HepG2 (cell line): ENCODE results near the gene RAB3D. TPM values are rescaled to one million over a fixed set of nuclear protein-coding genes. Genes with fewer than 3 reads are reported as not detected.
A peak's percentile ranks its signal among the peaks of the same experiment; 100 is the strongest.

Experiments
- ATF3 ChIP-seq: sonication (generic); formaldehyde crosslinking; IDR thresholded peaks from 2 replicates; pipeline ENCODE4 v1.4.0; 2020; ENCODE audit warnings: missing genetic modification reagents
- IRX3 ChIP-seq: sonication (generic); formaldehyde crosslinking; IDR thresholded peaks from 2 replicates; pipeline ENCODE4 v1.8.1; 2023; ENCODE audit warnings: mild to moderate bottlenecking, low read depth, missing genetic modification reagents, borderline replicate concordance
- LRRFIP1 ChIP-seq: sonication (generic); formaldehyde crosslinking; conservative IDR thresholded peaks from 2 replicates; pipeline ENCODE4 v1.4.0; 2020; ENCODE audit warnings: missing genetic modification reagents
- NFIC ChIP-seq: IDR thresholded peaks from 2 replicates; pipeline ENCODE4 v1.6.1; 2012; ENCODE audit warnings: mild to moderate bottlenecking, low read length, inconsistent platforms
- NONO ChIP-seq, 2 experiments: fragments of 450-650 bp in 1 of 2; sonication (generic) in 1 of 2; formaldehyde crosslinking in 1 of 2; IDR thresholded peaks in 1 of 2; conservative IDR thresholded peaks in 1 of 2; 2 replicates each; pipeline versions ENCODE4 v1.6.1 to v1.8.0; 2017 to 2022; ENCODE audit warnings: mild to moderate bottlenecking in 1 of 2, missing genetic modification reagents in 1 of 2, moderate library complexity in 1 of 2
- REPIN1 ChIP-seq: sonication (generic); formaldehyde crosslinking; IDR thresholded peaks from 2 replicates; pipeline ENCODE4 v1.8.0; 2022; ENCODE audit warnings: missing genetic modification reagents, low read depth, mild to moderate bottlenecking, borderline replicate concordance
- TBL1XR1 ChIP-seq: fragments of 150-350 bp; IDR thresholded peaks from 2 replicates; pipeline ENCODE4 v1.6.1; 2014; ENCODE audit warnings: borderline replicate concordance, low read length; ENCODE audit not compliant: partially characterized antibody
- ZBTB38 ChIP-seq: sonication (generic); formaldehyde crosslinking; IDR thresholded peaks from 2 replicates; pipeline ENCODE4 v1.5.1; 2020; ENCODE audit warnings: mild to moderate bottlenecking, missing genetic modification reagents
- ZNF558 ChIP-seq: sonication (generic); formaldehyde crosslinking; IDR thresholded peaks from 2 replicates; pipeline ENCODE4 v1.9.0; 2022; ENCODE audit warnings: mild to moderate bottlenecking, missing genetic modification reagents, borderline replicate concordance
- ZNF740 ChIP-seq: sonication (generic); formaldehyde crosslinking; IDR thresholded peaks from 2 replicates; pipeline ENCODE4 v1.4.0; 2020; ENCODE audit warnings: missing genetic modification reagents
- ZSCAN29 ChIP-seq: sonication (generic); formaldehyde crosslinking; conservative IDR thresholded peaks from 2 replicates; pipeline ENCODE4 v1.4.0; 2020; ENCODE audit warnings: mild to moderate bottlenecking, missing genetic modification reagents
- polyA plus RNA-seq, 8 experiments: library from polyadenylated mRNA; depleted of rRNA in 3 of 8; stranded (reverse) in 7 of 8; unstranded in 1 of 8; fragments of >200 nt; fragmentation: Illumina TruSeq in 4 of 8; extraction: Trizol in 4 of 8; gene quantifications; 2 replicates each; pipeline versions ENCODE4 v1.2.1 to v1.2.3, GENCODE V29; 2011 to 2016; ENCODE audit warnings: low read depth in 4 of 8, missing spikeins in 1 of 8, mixed read lengths in 1 of 8; ENCODE audit not compliant: insufficient read depth in 1 of 8
- total RNA-seq, 5 experiments: library from RNA; depleted of rRNA; stranded (reverse); fragments of >200 nt; fragmentation: Illumina TruSeq; extraction: Trizol; gene quantifications; 2 replicates each; pipeline ENCODE4 v1.2.3, GENCODE V29; 2016; ENCODE audit warnings: low read depth in 1 of 5
- TF ChIP-seq, protein P1 (sequence below): sonication (generic); formaldehyde crosslinking; IDR thresholded peaks from 2 replicates; pipeline ENCODE4 v1.5.0; 2020; ENCODE audit warnings: mild to moderate bottlenecking, missing genetic modification reagents, borderline replicate concordance
- TF ChIP-seq, protein P2 (sequence below): sonication (generic); formaldehyde crosslinking; IDR thresholded peaks from 2 replicates; pipeline ENCODE4 v1.5.1; 2020; ENCODE audit warnings: missing genetic modification reagents, mild to moderate bottlenecking, borderline replicate concordance

The RAB3D gene
- total and polyA plus RNA-seq, 2 of the 13 experiments (the other 11 are each of a cell fraction or from before 2014, with no cell fraction given) = 2.0 to 16.1 TPM

DNA sequence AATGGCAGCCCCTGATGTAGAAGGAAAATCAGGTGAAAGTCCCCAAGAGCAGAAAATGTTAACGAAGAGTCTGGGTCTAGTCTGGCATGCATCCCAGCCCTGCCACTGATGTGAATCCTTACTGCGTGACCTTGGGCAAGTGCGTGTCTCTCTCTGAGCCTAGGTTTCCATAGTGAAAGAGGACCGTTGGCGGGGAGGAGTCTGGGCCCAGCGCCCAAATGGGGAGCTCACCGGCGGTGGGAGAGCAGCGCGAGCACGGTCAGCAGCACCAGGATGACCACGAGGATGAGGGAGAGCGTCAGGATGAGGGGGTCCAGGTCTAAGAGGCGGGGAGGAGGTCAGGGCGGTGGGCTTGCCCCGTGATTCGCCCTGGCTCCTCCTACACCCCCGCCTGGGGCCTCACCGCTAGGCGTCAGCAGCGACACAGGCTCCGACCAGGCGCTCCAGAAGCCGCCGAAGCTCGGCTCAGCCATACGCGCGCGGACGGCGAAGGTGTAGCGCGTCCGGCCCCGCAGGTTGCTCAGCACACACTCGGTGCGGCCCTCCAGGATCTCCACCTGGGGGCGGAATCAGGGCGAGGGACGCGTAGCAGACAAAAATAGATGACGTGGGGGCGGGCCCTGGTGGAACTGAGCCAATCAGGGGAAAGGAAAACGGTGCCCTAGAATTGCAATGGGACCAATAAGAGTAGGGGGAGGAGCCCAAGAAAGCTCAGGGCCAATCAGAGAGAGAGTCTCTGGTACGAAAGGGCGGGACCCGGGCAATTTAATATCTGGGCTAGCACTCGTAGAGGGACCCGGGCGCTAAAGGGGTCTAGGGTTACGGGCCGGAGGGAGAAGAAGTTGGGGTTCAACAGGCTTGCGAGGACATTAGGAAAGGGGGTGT, 41.4 kb upstream of the RAB3D start (continued):
- TF ChIP-seq, protein P1, sequence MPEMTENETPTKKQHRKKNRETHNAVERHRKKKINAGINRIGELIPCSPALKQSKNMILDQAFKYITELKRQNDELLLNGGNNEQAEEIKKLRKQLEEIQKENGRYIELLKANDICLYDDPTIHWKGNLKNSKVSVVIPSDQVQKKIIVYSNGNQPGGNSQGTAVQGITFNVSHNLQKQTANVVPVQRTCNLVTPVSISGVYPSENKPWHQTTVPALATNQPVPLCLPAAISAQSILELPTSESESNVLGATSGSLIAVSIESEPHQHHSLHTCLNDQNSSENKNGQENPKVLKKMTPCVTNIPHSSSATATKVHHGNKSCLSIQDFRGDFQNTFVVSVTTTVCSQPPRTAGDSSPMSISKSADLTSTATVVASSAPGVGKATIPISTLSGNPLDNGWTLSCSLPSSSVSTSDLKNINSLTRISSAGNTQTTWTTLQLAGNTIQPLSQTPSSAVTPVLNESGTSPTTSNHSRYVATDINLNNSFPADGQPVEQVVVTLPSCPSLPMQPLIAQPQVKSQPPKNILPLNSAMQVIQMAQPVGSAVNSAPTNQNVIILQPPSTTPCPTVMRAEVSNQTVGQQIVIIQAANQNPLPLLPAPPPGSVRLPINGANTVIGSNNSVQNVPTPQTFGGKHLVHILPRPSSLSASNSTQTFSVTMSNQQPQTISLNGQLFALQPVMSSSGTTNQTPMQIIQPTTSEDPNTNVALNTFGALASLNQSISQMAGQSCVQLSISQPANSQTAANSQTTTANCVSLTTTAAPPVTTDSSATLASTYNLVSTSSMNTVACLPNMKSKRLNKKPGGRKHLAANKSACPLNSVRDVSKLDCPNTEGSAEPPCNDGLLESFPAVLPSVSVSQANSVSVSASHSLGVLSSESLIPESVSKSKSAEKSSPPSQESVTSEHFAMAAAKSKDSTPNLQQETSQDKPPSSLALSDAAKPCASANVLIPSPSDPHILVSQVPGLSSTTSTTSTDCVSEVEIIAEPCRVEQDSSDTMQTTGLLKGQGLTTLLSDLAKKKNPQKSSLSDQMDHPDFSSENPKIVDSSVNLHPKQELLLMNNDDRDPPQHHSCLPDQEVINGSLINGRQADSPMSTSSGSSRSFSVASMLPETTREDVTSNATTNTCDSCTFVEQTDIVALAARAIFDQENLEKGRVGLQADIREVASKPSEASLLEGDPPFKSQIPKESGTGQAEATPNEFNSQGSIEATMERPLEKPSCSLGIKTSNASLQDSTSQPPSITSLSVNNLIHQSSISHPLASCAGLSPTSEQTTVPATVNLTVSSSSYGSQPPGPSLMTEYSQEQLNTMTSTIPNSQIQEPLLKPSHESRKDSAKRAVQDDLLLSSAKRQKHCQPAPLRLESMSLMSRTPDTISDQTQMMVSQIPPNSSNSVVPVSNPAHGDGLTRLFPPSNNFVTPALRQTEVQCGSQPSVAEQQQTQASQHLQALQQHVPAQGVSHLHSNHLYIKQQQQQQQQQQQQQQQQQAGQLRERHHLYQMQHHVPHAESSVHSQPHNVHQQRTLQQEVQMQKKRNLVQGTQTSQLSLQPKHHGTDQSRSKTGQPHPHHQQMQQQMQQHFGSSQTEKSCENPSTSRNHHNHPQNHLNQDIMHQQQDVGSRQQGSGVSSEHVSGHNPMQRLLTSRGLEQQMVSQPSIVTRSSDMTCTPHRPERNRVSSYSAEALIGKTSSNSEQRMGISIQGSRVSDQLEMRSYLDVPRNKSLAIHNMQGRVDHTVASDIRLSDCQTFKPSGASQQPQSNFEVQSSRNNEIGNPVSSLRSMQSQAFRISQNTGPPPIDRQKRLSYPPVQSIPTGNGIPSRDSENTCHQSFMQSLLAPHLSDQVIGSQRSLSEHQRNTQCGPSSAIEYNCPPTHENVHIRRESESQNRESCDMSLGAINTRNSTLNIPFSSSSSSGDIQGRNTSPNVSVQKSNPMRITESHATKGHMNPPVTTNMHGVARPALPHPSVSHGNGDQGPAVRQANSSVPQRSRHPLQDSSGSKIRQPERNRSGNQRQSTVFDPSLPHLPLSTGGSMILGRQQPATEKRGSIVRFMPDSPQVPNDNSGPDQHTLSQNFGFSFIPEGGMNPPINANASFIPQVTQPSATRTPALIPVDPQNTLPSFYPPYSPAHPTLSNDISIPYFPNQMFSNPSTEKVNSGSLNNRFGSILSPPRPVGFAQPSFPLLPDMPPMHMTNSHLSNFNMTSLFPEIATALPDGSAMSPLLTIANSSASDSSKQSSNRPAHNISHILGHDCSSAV = no peak
- TF ChIP-seq IRX3 (no peak), NONO (IDR thresholded peaks at IDR 0.05) (no peak), NONO (CRISPR knock-in tag; conservative IDR thresholded peaks at IDR 0.05) (peak; percentile 78; the same call in 1 of the 2 replicates), ZNF740 (CRISPR knock-in tag) (0 out of 2 replicates have a peak, but pooled peaks have one; percentile 16), TBL1XR1 (no peak), ZBTB38 (CRISPR knock-in tag) (peak; percentile 78), ZSCAN29 (CRISPR knock-in tag) (no peak), ATF3 (CRISPR knock-in tag) (no peak), LRRFIP1 (CRISPR knock-in tag) (no peak), ZNF558 (CRISPR knock-in tag) (no peak), REPIN1 (CRISPR knock-in tag) (peak; percentile 86; the same call in 1 of the 2 replicates), NFIC (no peak)
- TF ChIP-seq, protein P2, sequence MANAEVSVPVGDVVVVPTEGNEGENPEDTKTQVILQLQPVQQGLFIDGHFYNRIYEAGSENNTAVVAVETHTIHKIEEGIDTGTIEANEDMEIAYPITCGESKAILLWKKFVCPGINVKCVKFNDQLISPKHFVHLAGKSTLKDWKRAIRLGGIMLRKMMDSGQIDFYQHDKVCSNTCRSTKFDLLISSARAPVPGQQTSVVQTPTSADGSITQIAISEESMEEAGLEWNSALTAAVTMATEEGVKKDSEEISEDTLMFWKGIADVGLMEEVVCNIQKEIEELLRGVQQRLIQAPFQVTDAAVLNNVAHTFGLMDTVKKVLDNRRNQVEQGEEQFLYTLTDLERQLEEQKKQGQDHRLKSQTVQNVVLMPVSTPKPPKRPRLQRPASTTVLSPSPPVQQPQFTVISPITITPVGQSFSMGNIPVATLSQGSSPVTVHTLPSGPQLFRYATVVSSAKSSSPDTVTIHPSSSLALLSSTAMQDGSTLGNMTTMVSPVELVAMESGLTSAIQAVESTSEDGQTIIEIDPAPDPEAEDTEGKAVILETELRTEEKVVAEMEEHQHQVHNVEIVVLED = peak; percentile 68; the same call in 1 of the 2 replicates
